ENCODE measurements around the gene H2AZ1. TPM values are rescaled to one million over a fixed set of nuclear protein-coding genes. Genes with fewer than 3 reads are reported as not detected.
"Not testable (repeated sequence)": the region's sequence is repeated elsewhere in the genome, so short reads cannot be mapped to it uniquely, and the experiment has no call there.

H2AZ1 gene
- total and polyA plus RNA-seq, 3 donors from 2014 or later = 73.0 to 260 (median 91.5) TPM

GRCh38 chr4:99966692-99967091, 16.6 kb upstream of the H2AZ1 start:
- no peaks in the 10 kb centered on the region for H3K9me3 ChIP-seq
- TF ChIP-seq POLR2A (IDR thresholded peaks at IDR 0.05) = no peak
- TF ChIP-seq CTCF (IDR thresholded peaks at IDR 0.05) = no peak
- WGBS, 2 donors = 95 to 98% methylated on average over 3 of the region's 3 CpGs
- no peak for DNase-seq
- no peak overlapping the region for H3K27ac ChIP-seq
- H3K27me3 ChIP-seq = no peaks in the 10 kb centered on the region
- no peaks in the 10 kb centered on the region for H3K36me3 ChIP-seq (ENCODE audit: low read depth, missing control alignments)
- intact Hi-C loops (cut with DNase I; ENCODE audit: low total_unique reads) = no loop called here
- no peaks in the 10 kb centered on the region for H3K4me1 ChIP-seq
- H3K4me3 ChIP-seq = no peak overlapping the region

- TF ChIP-seq CTCF (IDR thresholded peaks at IDR 0.05) (no peak), POLR2A (IDR thresholded peaks at IDR 0.05) (no peak)
- no peak for DNase-seq
- no peaks in the 10 kb centered on the region for H3K27me3 ChIP-seq
- H3K4me1 ChIP-seq = no peaks in the 10 kb centered on the region
- intact Hi-C loops (cut with DNase I; ENCODE audit: low total_unique reads) = no loop called here
- no peaks in the 10 kb centered on the region for H3K36me3 ChIP-seq (ENCODE audit: low read depth, missing control alignments)
- no peak overlapping the region for H3K27ac ChIP-seq
- no peaks in the 10 kb centered on the region for H3K9me3 ChIP-seq
- 72 to 74% methylated on average over 5 of the region's 5 CpGs for WGBS, 2 donors
- no peak overlapping the region for H3K4me3 ChIP-seq
These were observed 15.7 kb upstream of the H2AZ1 start for GRCh38 chr4:99965674-99966350.

GRCh38 chr4:99965173-99965572, 15.1 kb upstream of the H2AZ1 start:
- H3K27me3 ChIP-seq = no peaks in the 10 kb centered on the region
- no peaks in the 10 kb centered on the region for H3K36me3 ChIP-seq (ENCODE audit: low read depth, missing control alignments)
- no peak overlapping the region for H3K4me3 ChIP-seq
- no peaks in the 10 kb centered on the region for H3K9me3 ChIP-seq
- intact Hi-C loops (cut with DNase I; ENCODE audit: low total_unique reads) = no loop called here
- DNase-seq = no peak
- H3K27ac ChIP-seq = no peak overlapping the region
- no peaks in the 10 kb centered on the region for H3K4me1 ChIP-seq
- TF ChIP-seq CTCF (IDR thresholded peaks at IDR 0.05) (no peak), POLR2A (IDR thresholded peaks at IDR 0.05) (no peak)

- no peak overlapping the region for H3K4me3 ChIP-seq
- DNase-seq = no peak
- 92 to 100% methylated on average over 1 of the region's 1 CpG for WGBS, 2 donors
- no peaks in the 10 kb centered on the region for H3K4me1 ChIP-seq
- no peak overlapping the region for H3K27ac ChIP-seq
- H3K36me3 ChIP-seq (ENCODE audit: low read depth, missing control alignments) = no peaks in the 10 kb centered on the region
- intact Hi-C loops (cut with DNase I; ENCODE audit: low total_unique reads) = no loop called here
- H3K27me3 ChIP-seq = no peaks in the 10 kb centered on the region
- TF ChIP-seq CTCF (IDR thresholded peaks at IDR 0.05) (no peak), POLR2A (IDR thresholded peaks at IDR 0.05) (no peak)
- H3K9me3 ChIP-seq = no peaks in the 10 kb centered on the region
These were observed 11.6 kb upstream of the H2AZ1 start for GRCh38 chr4:99961711-99962110.

- DNase-seq = no peak
- Histone ChIP-seq H3K27ac (no peak overlapping the region), H3K4me3 (no peak overlapping the region), H3K9me3 (no peaks in the 10 kb centered on the region), H3K4me1 (no peaks in the 10 kb centered on the region), H3K36me3 (ENCODE audit: low read depth, missing control alignments) (no peaks in the 10 kb centered on the region), H3K27me3 (no peaks in the 10 kb centered on the region)
- TF ChIP-seq CTCF (IDR thresholded peaks at IDR 0.05) (no peak), POLR2A (IDR thresholded peaks at IDR 0.05) (no peak)
- intact Hi-C loops (cut with DNase I; ENCODE audit: low total_unique reads) = no loop called here
- 85 to 86% methylated on average over 2 of the region's 2 CpGs for WGBS, 2 donors
These were observed 10.6 kb upstream of the H2AZ1 start for GRCh38 chr4:99960648-99961047.

- H3K27ac ChIP-seq; intact Hi-C loops (cut with DNase I; ENCODE audit: low total_unique reads); H3K27me3 ChIP-seq; H3K36me3 ChIP-seq (ENCODE audit: low read depth, missing control alignments); DNase-seq; H3K9me3 ChIP-seq; H3K4me1 ChIP-seq; H3K4me3 ChIP-seq: not testable (repeated sequence)
- whole genome bisulfite sequencing, 2 donors = 93 to 94% methylated on average over 3 of the region's 3 CpGs
These were observed 8.1 kb upstream of the H2AZ1 start for GRCh38 chr4:99958207-99958606.

All from testis (tissue), 3 donors.